Activated CD4-positive, alpha-beta memory T cell treated with anti-CD3 and anti-CD28 coated beads, Interleukin-2, amount 10 ng/mL, durations not matched to agents 7 days and 5 days (primary cell): ENCODE results near the gene GMDS. TPM values are rescaled to one million over a fixed set of nuclear protein-coding genes. Genes with fewer than 3 reads are reported as not detected.
A peak's percentile ranks its signal among the peaks of the same experiment; 100 is the strongest.

ENCODE experiments used
- CTCF ChIA-PET: fragments of 350-600 bp; sonication (Branson Sonifier 250); formaldehyde crosslinking; loops from one replicate; lab custom pipeline; 2021; ENCODE audit warnings: antibody characterized with exemption, inconsistent platforms; lab: Charles Lee
- POLR2A ChIA-PET: fragments of 350-600 bp; sonication (Branson Sonifier 250); formaldehyde crosslinking; loops from one replicate; lab custom pipeline; 2021; ENCODE audit warnings: antibody characterized with exemption; lab: Charles Lee
- DNase-seq: peaks from one replicate; pipeline ENCODE4 v3.0.0-alpha.2; 2020
- H3K27ac Mint-ChIP-seq: one replicate; pipeline ENCODE4 v1.8.0; 2021; ENCODE audit warnings: mild to moderate bottlenecking, mixed read lengths
- H3K27me3 Mint-ChIP-seq: one replicate; pipeline ENCODE4 v1.8.0; 2021; ENCODE audit warnings: mixed read lengths
- H3K36me3 Mint-ChIP-seq: one replicate; pipeline ENCODE4 v1.8.0; 2021; ENCODE audit warnings: low read depth, mixed read lengths
- H3K4me1 Mint-ChIP-seq: one replicate; pipeline ENCODE4 v1.8.0; 2021; ENCODE audit warnings: mixed read lengths
- H3K4me3 Mint-ChIP-seq: one replicate; pipeline ENCODE4 v1.8.0; 2021; ENCODE audit warnings: mild to moderate bottlenecking, mixed read lengths
- H3K9me3 Mint-ChIP-seq: one replicate; pipeline ENCODE4 v1.8.0; 2021; ENCODE audit warnings: mixed read lengths
- total RNA-seq, 2 experiments: library from RNA; stranded (reverse); gene quantifications; one replicate each; pipeline ENCODE4 v1.2.3, GENCODE V29; 2021

GMDS gene
- total RNA-seq, 2 experiments from 2014 or later = 23.7 to 24.7 TPM

DNA sequence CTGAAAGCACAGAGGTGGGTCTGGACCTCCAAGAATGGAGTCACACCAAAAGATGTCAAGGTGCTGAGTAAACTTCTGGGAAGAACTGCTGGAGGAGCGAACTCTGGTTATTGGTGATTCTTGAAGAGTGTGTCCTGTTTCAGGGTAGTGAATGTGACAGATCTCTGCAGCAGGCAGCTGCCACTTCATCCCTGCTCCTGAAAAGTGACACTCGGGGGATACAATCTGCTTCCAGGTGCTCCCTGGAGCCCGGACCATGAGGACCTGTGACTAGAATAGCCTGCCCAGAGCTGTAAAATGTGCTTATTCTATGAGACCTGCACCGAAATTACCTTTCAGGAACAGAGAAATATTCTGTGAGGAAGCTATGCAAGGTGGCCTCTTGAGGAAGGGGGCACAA is 444.6 kb downstream of the GMDS start:
- Mint-ChIP-seq H3K36me3 (no peaks in the 10 kb centered on the region), H3K4me1 (peaks cover 6% of the 10 kb centered on the region), H3K27ac (no peak overlapping the region), H3K9me3 (no peaks in the 10 kb centered on the region), H3K27me3 (no peaks in the 10 kb centered on the region), H3K4me3 (no peak overlapping the region)
- no peak for DNase-seq
- POLR2A ChIA-PET = no interaction called here
- CTCF ChIA-PET = no interaction called here

DNA sequence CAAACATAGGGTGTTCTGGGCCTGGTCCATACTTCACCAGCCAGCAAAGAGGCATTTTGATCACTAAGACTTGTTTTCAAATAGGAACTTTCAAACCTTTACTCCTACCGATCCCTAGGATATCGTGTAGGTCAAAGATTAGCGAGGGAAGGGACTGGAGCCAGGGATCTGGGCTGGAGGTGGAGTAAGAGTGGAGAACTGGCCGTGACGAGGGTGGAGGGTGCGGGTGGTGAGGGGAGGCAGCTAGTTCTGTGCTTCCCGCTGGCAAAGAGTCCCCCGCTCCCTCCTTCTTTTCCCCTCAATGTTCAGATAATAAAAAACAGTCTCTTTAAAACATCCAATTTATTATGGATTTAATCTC is 446.5 kb downstream of the GMDS start:
- Mint-ChIP-seq H3K4me1 (peaks cover 6% of the 10 kb centered on the region), H3K9me3 (no peaks in the 10 kb centered on the region), H3K4me3 (no peak overlapping the region), H3K36me3 (no peaks in the 10 kb centered on the region), H3K27me3 (no peaks in the 10 kb centered on the region), H3K27ac (no peak overlapping the region)
- no peak for DNase-seq
- CTCF ChIA-PET = no interaction called here
- POLR2A ChIA-PET = no interaction called here

DNA sequence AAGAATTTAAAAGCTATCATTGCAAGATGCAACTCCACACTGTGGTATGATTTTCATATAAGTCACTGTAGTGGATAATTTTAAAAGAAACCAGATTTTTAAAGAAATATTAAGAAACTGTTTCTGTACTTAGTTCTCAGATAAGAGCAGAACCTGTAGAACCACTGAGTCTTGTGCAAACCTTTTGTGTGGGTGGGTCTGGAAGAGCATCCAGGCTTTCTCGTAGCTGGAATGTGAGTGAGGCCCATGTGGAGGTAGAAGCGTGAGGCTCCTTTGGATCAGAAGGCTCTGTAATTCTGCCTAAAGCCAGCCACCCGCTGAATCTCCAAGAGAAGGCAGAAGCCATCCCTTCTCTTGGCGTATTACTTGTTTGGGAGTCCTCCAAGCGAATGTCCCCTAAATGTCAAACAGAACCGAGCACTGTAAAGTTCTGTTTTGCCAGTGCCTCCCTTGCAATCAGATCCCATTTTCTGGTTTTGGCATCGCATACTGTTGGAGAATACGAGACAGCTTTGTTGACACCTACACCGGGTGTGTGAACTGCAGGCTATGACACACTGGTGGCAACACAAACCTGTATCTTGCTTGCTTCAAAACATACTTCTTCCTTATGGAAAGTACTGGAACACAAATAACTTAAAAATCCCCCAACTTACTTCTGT is 447.0 kb downstream of the GMDS start:
- Mint-ChIP-seq H3K4me3 (no peak overlapping the region), H3K9me3 (no peaks in the 10 kb centered on the region), H3K27me3 (no peaks in the 10 kb centered on the region), H3K36me3 (no peaks in the 10 kb centered on the region), H3K27ac (no peak overlapping the region), H3K4me1 (peaks cover 6% of the 10 kb centered on the region)
- no peak for DNase-seq
- ChIA-PET POLR2A (no interaction called here), CTCF (no interaction called here)

DNA sequence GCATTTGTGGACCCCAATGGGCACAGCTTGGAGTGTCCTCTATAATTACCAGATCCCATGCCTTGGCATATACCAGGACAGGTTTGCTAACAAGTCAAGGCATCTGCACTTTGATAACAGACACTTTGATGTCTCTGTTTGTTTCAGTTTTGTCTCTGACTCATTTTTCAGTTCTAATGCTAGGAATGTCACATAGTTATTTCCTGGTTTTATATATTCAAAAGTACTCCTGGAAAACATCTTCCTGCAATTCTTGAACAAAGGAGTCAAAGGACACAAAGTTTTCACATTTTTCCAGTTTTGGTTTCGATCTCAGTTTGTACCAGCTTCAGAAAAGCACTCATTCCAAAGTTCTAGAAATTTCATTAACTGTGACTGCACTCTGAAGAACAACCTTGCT is 447.6 kb downstream of the GMDS start:
- Mint-ChIP-seq H3K27ac (no peak overlapping the region), H3K9me3 (no peaks in the 10 kb centered on the region), H3K27me3 (no peaks in the 10 kb centered on the region), H3K4me3 (no peak overlapping the region), H3K4me1 (peaks cover 6% of the 10 kb centered on the region), H3K36me3 (no peaks in the 10 kb centered on the region)
- POLR2A ChIA-PET = no interaction called here
- DNase-seq = no peak
- CTCF ChIA-PET = interaction anchor here (0.7 kb wide), 1 partner anchor 837 kb away, joined by 3 read pairs; no protein-coding TSS in a partner anchor

DNA sequence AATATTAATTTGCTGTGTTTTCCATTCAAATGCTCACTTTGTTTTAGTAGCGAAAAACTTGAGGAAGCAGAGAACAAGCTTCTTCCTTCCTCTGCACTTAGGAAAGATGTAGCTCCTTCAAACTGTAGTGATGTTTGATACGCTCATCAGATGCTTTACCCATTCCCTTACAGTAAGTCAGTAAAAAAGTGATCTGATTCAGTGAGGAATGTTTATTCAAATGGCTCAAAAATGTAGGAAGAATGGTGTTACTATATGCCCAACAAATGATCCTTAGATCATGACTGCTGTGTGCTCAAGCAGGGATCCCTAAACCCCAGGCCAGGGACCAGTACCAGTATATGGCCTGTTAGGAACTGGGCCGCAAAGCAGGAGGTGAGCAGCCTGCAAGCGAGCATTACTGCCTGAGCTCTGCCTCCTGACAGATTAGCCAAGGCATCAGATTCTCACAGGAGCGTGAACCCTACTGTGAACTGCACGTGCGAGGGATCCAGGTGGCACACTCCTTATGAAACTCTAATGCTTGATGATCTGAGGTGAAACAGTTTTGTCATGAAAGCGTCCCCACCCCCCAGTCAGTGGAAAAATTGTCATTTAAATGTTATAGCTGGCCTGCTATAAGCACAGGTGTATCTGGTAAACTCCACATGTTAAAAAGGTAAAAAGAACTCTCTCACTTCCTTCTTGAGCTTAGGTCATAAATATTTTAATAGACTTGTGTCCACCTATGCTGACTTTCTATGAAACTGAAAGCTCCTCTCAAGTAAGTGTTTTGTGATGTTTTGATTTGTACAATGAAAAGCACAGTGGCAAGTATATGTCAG is 448.5 kb downstream of the GMDS start:
- POLR2A ChIA-PET = no interaction called here

DNA sequence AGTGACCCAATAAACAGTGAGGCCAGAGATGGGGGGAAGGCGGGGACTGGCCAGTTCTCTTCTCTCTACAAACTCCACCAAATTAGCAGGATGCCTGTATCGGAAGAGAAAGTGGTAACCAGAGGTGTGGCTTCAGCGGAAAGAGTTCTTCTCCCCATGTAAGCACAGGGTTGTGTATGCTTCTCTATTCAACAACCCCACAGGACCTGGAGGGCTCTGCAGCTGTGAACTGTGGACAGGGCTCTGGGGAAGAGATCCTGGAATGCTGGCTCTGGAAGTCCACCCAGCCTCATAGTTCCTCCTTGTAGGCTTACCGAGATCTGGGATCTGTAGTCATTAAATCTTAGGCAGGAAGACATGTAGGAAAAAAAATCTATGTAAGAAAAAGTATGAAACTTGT is 449.5 kb downstream of the GMDS start:
- Mint-ChIP-seq H3K4me1 (peaks cover 6% of the 10 kb centered on the region), H3K4me3 (no peak overlapping the region), H3K36me3 (no peaks in the 10 kb centered on the region), H3K9me3 (no peaks in the 10 kb centered on the region), H3K27me3 (no peaks in the 10 kb centered on the region), H3K27ac (no peak overlapping the region)
- CTCF ChIA-PET = interaction anchor here (0.9 to 1.1 kb wide), 2 partner anchors 13 to 19 kb away, joined by 3 read pairs; no protein-coding TSS in a partner anchor
- no peak for DNase-seq
- POLR2A ChIA-PET = no interaction called here

More for the DNA sequence above, 448.5 kb downstream of the GMDS start:
- H3K4me1 Mint-ChIP-seq = peaks cover 6% of the 10 kb centered on the region
- H3K36me3 Mint-ChIP-seq = no peaks in the 10 kb centered on the region
- H3K4me3 Mint-ChIP-seq = no peak overlapping the region
- CTCF ChIA-PET = interaction anchor here (0.7 to 1.1 kb wide), 3 partner anchors 14 to 838 kb away, joined by 3 read pairs; no protein-coding TSS in a partner anchor
- no peak for DNase-seq
- no peaks in the 10 kb centered on the region for H3K9me3 Mint-ChIP-seq
- H3K27ac Mint-ChIP-seq = no peak overlapping the region
- no peaks in the 10 kb centered on the region for H3K27me3 Mint-ChIP-seq

DNA sequence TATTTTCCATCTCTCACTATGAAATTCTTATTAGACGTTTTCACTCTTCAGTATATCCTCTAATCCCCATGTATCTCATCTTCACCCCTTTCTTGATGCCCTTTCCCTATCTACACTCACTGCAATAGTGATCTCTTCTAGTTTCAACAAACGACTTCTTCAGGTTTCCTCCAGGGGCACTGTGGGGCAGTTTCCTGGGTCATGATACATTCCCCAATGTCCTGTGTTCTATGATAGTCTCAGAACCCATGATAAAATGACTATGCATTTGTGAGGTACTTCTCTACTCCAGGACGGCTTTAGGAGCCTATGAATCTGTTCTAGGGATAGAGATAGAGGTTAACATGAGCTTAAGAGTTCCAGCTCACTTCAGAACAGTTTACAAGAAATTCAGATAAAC is 452.4 kb downstream of the GMDS start:
- Mint-ChIP-seq H3K9me3 (no peaks in the 10 kb centered on the region), H3K4me1 (peaks cover 6% of the 10 kb centered on the region), H3K27ac (no peak overlapping the region), H3K4me3 (no peak overlapping the region), H3K27me3 (peaks cover 2% of the 10 kb centered on the region), H3K36me3 (no peaks in the 10 kb centered on the region)
- ChIA-PET CTCF (no interaction called here), POLR2A (no interaction called here)
- no peak for DNase-seq

DNA sequence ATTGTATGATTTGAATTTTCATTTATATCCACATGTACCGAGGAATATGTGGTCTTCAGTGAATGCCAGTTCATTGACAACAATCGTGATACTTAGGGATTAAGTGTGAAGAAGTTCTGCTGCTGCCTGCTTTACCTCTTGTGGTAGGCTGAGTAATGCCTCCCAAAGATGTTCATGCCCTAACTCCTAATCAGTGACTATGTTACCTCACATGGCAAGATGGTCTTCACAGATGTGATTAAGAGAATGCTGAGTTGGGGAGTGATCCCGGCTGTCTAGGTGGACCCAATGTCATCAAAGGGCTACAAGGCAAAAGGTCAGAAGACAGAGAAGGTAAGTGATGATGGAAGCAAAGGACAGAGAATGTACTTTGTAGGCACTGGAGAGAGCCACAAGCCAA is 454.7 kb downstream of the GMDS start:
- CTCF ChIA-PET = no interaction called here

DNA sequence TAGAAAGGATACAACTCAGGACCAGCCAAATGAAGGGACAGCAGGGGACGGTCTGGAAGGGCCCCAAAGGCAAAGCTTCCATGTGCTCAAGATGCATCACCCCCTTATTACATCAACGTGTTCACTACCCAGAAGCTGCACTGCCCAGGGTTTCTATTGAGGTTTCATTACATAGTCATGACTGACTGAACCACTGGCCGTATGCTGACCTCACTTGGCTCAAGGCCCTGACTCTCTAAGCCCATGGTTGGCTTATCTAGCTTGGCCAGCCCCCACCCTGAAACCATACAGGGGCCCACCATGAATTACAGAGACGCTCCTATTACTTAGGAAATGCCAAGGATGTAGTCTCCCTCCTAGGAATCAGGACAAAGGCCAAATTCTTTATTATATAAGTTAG is 456.3 kb downstream of the GMDS start:
- Mint-ChIP-seq H3K36me3 (no peaks in the 10 kb centered on the region), H3K27ac (no peak overlapping the region), H3K4me3 (no peak overlapping the region), H3K27me3 (peaks cover 3% of the 10 kb centered on the region), H3K9me3 (no peaks in the 10 kb centered on the region), H3K4me1 (peaks cover 13% of the 10 kb centered on the region)
- CTCF ChIA-PET = no interaction called here
- no peak for DNase-seq
- POLR2A ChIA-PET = no interaction called here

More for the DNA sequence above, 454.7 kb downstream of the GMDS start:
- H3K4me3 Mint-ChIP-seq = no peak overlapping the region
- peaks cover 3% of the 10 kb centered on the region for H3K27me3 Mint-ChIP-seq
- POLR2A ChIA-PET = no interaction called here
- H3K4me1 Mint-ChIP-seq = peaks cover 13% of the 10 kb centered on the region
- H3K36me3 Mint-ChIP-seq = no peaks in the 10 kb centered on the region
- no peak for DNase-seq
- no peak overlapping the region for H3K27ac Mint-ChIP-seq
- H3K9me3 Mint-ChIP-seq = no peaks in the 10 kb centered on the region

DNA sequence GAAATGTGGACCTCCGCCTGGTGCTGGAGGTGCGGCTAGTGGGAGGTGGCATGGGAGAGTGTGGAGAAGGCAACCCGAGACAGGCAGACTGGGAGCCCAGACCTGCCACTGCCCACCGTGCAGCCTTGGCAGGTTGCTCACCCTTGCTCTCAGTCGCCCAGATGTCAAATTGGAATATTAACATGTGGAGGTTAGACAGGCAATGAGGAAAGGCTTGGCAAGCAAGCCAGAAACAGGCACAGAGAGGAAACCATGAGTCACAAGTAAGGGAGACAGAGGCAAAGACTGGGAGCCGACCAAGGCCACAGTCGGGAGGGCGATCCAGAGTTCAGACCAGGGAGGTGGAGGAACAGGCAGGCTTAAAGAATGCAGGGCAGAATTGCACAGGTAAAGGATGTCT is 457.5 kb downstream of the GMDS start:
- no peaks in the 10 kb centered on the region for H3K9me3 Mint-ChIP-seq
- no peak overlapping the region for H3K4me3 Mint-ChIP-seq
- ChIA-PET CTCF (no interaction called here), POLR2A (no interaction called here)
- H3K27me3 Mint-ChIP-seq = peaks cover 3% of the 10 kb centered on the region
- H3K4me1 Mint-ChIP-seq = peaks cover 13% of the 10 kb centered on the region
- no peaks in the 10 kb centered on the region for H3K36me3 Mint-ChIP-seq
- no peak overlapping the region for H3K27ac Mint-ChIP-seq
- no peak for DNase-seq

DNA sequence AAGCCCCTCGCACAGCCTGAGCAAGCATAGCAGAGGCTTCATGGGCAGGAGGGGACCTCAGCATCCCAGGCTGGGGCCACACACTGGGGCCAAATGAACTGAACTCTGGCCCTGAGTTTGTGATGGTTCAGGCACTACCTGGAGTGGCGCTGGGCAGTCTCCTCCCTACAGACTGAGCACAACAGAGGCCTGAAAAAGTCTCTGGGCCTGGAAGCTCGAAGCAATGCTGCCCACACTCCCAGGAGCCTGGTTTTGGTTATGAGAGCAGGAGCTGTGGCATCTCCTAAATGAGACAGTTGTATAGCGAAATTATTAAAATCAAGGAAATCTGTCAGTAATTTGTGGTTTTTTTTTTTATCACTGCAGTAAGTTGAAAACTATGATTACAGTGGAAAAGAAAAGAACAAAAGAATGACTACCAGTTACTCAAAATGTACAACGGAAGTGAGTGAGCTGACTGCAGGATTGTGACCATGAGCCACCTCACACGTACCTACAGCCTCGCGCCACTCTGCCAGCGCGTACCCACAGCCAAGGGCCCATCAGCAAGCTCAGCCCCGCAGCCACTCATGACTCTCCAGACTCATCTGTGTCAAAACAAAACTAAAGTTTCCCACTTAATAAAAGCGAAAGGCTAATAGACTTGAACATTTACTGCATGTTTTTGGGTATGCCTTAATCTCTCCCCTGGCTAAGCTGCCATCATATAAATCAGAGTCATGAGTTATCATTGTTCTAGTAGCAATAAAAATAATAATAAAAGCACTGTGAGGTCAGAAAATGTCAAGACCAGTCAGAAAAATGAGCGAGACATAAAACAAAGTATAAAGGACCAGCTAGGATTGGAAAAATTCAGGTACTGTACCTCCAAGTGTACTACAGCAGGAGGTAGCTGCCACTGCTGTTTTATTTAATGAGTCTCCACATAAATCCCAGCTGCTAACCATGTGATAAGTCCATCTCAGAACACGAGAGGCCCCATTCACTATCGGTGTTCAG is 458.7 kb downstream of the GMDS start:
- peak; percentile 55 for DNase-seq
- ChIA-PET CTCF (no interaction called here), POLR2A (interaction anchor here (1.1 to 1.2 kb wide), 2 partner anchors 16 to 18 kb away, joined by 3 read pairs; no protein-coding TSS in a partner anchor)
- no peak overlapping the region for H3K27ac Mint-ChIP-seq
- peaks cover 3% of the 10 kb centered on the region for H3K27me3 Mint-ChIP-seq
- no peaks in the 10 kb centered on the region for H3K9me3 Mint-ChIP-seq
- no peak overlapping the region for H3K4me3 Mint-ChIP-seq
- peaks cover 13% of the 10 kb centered on the region for H3K4me1 Mint-ChIP-seq
- no peaks in the 10 kb centered on the region for H3K36me3 Mint-ChIP-seq

DNA sequence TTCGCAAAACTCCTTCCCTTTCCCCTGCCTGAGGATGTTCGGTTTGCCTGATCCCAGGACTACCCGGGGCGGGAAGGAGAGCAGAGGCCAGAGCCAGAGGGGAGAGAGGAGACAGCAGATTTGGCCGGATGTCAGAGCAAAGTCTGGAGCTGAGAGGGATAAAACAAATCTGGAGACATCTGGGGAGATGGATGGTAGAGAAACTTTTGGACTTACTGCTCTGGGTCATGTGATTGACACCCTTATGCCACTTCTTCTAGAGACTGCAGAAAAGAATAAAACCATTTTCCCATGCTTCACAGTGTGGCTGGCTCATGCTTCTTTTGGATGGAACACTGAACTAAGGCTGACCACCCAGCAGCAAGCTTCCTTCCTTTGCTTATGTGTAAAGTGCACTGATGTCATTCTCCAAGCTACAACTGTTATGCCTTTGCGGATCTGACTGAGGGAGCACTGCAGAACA is 461.0 kb downstream of the GMDS start:
- Mint-ChIP-seq H3K9me3 (no peaks in the 10 kb centered on the region), H3K36me3 (no peaks in the 10 kb centered on the region), H3K27me3 (peaks cover 3% of the 10 kb centered on the region), H3K4me1 (peaks cover 13% of the 10 kb centered on the region), H3K27ac (no peak overlapping the region), H3K4me3 (no peak overlapping the region)
- ChIA-PET CTCF (no interaction called here), POLR2A (no interaction called here)
- DNase-seq = no peak

DNA sequence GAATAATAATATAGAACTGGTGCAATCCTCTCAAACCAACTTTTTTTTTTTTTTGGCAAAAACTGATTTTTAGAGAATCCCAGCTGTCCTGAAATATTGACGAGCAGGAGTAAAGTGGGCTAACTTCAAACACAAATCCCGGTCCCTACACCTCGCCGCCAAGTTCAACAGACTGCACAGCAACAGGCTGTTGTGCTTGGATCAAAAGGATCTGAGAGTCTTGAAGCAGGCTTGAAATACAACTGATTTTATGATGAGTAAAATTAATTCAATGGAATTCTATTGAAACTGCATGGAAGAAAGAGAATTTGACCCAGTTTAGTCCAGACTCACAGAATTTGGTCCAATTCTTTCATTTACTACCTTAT is 463.6 kb downstream of the GMDS start:
- CTCF ChIA-PET = no interaction called here
- H3K27ac Mint-ChIP-seq = no peak overlapping the region
- POLR2A ChIA-PET = no interaction called here
- H3K27me3 Mint-ChIP-seq = no peaks in the 10 kb centered on the region
- no peak for DNase-seq
- no peak overlapping the region for H3K4me3 Mint-ChIP-seq
- H3K36me3 Mint-ChIP-seq = no peaks in the 10 kb centered on the region
- no peaks in the 10 kb centered on the region for H3K9me3 Mint-ChIP-seq
- peaks cover 10% of the 10 kb centered on the region for H3K4me1 Mint-ChIP-seq
